ENCODE measurements around the gene RNF133.

DNA sequence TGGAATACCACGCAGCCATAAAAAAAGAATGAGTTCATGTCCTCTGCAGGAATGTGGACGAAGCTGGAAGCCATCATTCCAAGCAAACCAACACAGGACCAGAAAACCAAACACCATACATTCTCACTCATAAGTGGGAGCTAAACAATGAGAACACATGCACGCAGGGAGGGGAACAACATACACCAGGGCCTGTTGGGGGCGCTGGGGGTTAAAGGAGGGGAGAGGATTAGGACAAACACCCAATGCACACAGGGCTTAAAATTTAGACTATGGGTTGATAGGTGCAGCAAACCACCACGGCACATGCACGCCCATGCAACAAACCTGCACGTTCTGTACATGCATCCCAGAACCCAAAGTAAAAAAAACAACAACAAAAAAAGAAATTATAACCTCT lies 23.3 kb downstream of the RNF133 start:
- TF ChIP-seq, protein P1, sequence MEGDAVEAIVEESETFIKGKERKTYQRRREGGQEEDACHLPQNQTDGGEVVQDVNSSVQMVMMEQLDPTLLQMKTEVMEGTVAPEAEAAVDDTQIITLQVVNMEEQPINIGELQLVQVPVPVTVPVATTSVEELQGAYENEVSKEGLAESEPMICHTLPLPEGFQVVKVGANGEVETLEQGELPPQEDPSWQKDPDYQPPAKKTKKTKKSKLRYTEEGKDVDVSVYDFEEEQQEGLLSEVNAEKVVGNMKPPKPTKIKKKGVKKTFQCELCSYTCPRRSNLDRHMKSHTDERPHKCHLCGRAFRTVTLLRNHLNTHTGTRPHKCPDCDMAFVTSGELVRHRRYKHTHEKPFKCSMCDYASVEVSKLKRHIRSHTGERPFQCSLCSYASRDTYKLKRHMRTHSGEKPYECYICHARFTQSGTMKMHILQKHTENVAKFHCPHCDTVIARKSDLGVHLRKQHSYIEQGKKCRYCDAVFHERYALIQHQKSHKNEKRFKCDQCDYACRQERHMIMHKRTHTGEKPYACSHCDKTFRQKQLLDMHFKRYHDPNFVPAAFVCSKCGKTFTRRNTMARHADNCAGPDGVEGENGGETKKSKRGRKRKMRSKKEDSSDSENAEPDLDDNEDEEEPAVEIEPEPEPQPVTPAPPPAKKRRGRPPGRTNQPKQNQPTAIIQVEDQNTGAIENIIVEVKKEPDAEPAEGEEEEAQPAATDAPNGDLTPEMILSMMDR (conservative IDR thresholded peaks at IDR 0.05) = no peak
- no peak for TF ChIP-seq EZH2 (IDR thresholded peaks at IDR 0.05; ENCODE audit: low read depth)

All from PC-9 (cell line).